PC-3 (cell line): ENCODE results near the gene GPANK1.

Experiments used
- EZH2 ChIP-seq: fragments of 300-600 bp; sonication (generic); IDR thresholded peaks from one replicate; pipeline ENCODE4 v1.6.1; 2017; ENCODE audit warnings: antibody characterized with exemption, mild to moderate bottlenecking, low read length; ENCODE audit not compliant: unreplicated experiment
- EZH2phosphoT487 ChIP-seq: fragments of 300-600 bp; sonication (generic); IDR thresholded peaks from 2 replicates; pipeline ENCODE4 v1.6.1; 2018; ENCODE audit warnings: mild to moderate bottlenecking, antibody characterized with exemption, low read length, borderline replicate concordance
- TF ChIP-seq, protein P1 (sequence below): fragments of 300-600 bp; sonication (generic); conservative IDR thresholded peaks from 2 replicates; pipeline ENCODE4 v1.5.1; 2017; ENCODE audit warnings: antibody characterized with exemption, low read depth, mild to moderate bottlenecking, low read length

- TF ChIP-seq EZH2phosphoT487 (no peak), EZH2 (no peak)
- TF ChIP-seq, protein P1, sequence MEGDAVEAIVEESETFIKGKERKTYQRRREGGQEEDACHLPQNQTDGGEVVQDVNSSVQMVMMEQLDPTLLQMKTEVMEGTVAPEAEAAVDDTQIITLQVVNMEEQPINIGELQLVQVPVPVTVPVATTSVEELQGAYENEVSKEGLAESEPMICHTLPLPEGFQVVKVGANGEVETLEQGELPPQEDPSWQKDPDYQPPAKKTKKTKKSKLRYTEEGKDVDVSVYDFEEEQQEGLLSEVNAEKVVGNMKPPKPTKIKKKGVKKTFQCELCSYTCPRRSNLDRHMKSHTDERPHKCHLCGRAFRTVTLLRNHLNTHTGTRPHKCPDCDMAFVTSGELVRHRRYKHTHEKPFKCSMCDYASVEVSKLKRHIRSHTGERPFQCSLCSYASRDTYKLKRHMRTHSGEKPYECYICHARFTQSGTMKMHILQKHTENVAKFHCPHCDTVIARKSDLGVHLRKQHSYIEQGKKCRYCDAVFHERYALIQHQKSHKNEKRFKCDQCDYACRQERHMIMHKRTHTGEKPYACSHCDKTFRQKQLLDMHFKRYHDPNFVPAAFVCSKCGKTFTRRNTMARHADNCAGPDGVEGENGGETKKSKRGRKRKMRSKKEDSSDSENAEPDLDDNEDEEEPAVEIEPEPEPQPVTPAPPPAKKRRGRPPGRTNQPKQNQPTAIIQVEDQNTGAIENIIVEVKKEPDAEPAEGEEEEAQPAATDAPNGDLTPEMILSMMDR, result no peak
Observed at GRCh38 chr6:31636698-31637596, 27.9 kb downstream of the GPANK1 start.
